HG02970 (cell line): ENCODE measurements around the gene ATXN3L.
"Not testable (repeated sequence)": the region's sequence is repeated elsewhere in the genome, so short reads cannot be mapped to it uniquely, and the experiment has no call there.

Source experiments
- ATAC-seq: cut with Tn5 transposase; IDR thresholded peaks from one replicate; pipeline ENCODE4 v1.9.1; 2021; ENCODE audit warnings: mild to moderate bottlenecking, moderate library complexity, moderate number of reproducible peaks; ENCODE audit not compliant: unreplicated experiment, low FRiP score

ATXN3L gene

GRCh38 chrX:13309631-13310030 lies 10.2 kb downstream of the ATXN3L start:
- no peak for ATAC-seq

DNA sequence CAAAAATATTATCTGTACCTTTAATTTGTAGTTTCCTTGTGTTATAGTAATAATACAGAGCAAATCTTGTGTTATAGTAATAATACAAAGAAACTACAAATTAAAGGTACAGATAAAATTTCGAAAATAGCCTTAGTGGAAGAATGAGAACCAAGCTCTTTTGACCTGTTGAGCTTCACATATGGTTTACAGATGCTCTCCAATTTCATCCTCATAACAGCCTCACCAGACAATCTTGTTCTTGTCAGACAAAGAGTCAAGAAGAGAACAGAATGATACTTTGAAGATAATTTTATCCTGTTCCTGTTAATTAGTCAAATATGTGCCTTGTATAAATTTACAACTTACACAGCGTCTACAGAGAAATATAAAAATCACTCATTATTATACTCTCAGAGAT lies 12.8 kb downstream of the ATXN3L start:
- no peak for ATAC-seq

DNA sequence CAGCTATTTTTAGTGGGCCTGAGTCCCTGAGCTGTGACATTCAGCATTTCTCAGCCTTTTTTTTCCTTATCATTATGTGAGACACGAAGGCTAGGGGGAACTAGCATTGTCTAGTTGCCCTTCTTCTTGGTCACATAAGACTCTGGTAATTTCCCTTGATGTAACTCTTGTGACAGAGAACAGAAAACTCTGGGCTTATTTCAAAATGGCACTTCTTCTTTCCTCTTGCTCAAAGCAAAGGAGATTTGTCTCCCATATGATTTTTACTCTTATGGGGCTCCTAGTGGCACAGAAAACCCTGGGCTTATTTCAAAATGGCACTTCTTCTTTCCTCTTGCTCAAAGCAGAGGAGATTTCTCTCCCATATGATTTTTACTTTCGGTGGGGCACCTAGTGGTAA lies 14.7 kb downstream of the ATXN3L start:
- no peak for ATAC-seq

DNA sequence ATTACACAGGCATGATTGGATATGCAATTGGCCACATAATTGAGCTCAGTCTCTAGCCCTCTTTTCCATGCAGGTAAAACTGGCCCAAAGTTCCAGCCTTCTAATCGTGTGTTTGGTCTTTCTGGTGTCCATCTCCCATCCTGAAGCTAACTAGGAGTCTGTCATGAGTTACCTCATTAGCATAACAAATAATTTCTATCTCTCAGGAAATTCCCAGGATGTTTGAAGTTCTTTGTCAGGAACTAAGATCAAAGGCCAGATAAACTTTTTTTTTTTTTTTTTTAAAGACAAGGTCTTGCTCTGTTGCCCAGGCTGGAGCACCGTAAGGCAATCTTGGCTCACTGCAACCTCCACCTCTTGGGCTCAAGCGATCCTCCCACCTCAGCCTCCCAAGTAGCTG lies 15.8 kb downstream of the ATXN3L start:
- no peak for ATAC-seq

DNA sequence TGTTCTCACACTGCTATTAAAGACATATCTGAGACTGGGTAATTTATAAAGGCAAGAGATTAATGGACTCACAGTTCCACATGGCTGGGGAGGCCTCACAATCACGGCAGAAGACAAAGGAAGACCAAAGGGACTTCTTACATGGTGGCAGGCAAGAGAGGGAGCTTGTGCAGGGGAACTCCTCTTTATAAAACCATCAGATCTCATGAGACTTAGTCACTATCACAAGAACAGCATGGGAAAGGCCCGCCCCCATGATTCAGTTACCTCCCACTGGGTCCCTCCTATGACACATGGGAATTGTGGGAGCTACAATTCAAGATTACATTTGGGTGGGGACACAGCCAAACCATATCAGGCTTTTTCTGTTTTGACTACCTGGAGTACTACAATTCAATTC lies 16.6 kb downstream of the ATXN3L start:
- not testable (repeated sequence) for ATAC-seq

- ATAC-seq = no peak
Measured at GRCh38 chrX:13298836-13299235, 21.0 kb downstream of the ATXN3L start.

- no peak for ATAC-seq
Measured at GRCh38 chrX:13295841-13296240, 24.0 kb downstream of the ATXN3L start.

- no peak for ATAC-seq
Measured at GRCh38 chrX:13293700-13294099, 26.2 kb downstream of the ATXN3L start.

DNA sequence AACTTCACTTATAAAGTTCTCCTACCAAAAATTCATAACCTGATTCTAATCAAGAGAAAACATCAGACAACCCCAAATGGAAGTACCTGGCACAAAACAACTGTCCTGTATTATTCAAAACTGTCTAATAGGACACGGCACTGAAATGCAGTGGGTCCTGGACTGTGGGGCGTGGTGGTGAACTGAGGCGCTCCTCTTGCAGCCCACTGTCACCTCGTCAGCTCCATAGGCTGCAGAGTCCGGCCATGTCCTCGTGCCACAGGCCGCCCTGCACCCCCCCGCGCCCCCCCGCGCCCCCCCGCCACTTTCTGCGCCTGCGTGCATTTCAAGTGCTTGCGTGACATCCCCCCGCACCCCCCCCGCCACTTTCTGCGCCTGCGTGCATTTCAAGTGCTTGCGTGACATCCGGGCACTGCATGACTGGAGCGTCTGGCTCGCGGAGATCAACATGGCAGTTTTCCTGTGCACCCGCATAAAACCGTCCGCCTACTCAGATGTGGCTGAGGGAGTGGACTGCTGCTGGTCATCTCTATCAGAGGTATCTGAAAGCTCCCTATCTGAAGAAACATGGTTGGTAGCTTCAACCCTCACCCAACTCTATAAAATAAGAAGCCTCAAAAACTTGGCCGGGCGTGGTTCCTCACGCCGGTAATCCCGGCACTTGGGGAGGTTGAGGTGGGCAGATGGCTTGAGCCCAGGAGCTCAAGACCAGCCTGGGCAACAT lies 28.8 kb downstream of the ATXN3L start:
- no peak for ATAC-seq

GRCh38 chrX:13288671-13289070 lies 31.2 kb downstream of the ATXN3L start:
- ATAC-seq = no peak

DNA sequence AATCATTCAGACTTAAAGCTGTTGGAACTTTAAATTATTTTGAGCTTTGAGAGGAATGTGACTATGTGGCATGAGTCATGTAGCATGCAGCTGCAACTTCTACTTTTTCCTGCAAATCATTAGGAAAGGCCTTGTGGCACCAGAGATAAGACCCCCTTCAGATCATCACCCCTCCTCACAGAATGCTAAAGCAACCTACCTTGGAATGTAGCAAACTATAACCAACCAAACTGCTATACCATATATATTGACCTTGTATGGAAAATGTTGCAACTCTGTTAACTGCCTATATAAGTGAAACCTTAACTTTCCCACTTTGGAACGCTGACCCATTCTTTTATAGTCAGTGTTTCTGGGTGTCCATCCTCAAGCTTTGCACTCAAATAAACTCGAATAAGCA lies 32.0 kb downstream of the ATXN3L start:
- ATAC-seq = no peak

- ATAC-seq = no peak
Measured at GRCh38 chrX:13285693-13286092, 34.2 kb downstream of the ATXN3L start.

DNA sequence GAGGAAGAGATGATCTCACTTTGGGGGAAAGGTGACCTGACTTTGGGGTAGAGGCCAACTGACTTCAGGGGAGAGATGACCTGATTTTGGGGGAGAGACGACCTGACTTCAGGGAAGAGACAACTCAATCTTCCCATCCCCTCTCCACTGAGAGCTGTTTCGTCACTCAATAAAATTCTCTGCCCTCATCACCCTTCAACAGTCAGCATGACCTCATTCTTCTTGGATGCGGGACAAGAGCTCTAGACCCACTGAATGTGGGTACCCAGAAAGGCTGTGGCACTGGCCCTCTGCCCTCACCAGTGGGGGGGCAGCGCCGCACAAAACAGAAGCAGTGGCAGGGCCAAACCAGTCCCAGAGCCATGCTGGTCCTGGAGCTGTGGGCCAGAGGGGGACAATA lies 34.6 kb downstream of the ATXN3L start:
- no peak for ATAC-seq

DNA sequence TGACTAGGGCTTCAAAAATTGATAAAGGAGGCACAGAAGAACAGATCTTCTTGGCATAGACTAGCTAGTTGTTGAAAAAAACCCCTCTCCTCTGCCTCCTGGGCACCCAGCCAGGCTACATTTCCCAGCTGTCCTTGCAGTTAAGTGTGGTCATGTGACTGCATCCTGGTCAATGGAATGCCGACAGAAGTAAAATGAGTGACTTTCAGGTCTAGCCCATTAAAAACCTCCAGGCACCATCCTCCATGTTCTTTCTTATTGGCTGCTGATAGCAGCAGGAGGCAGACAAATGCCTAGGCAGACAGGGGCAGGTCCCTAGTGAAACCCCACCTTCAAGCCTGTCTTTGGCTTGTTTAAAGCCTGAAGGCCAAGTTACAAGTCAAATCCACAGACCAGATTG lies 35.3 kb downstream of the ATXN3L start:
- no peak for ATAC-seq

- no peak for ATAC-seq
Measured at GRCh38 chrX:13283950-13284546, 35.8 kb downstream of the ATXN3L start.

DNA sequence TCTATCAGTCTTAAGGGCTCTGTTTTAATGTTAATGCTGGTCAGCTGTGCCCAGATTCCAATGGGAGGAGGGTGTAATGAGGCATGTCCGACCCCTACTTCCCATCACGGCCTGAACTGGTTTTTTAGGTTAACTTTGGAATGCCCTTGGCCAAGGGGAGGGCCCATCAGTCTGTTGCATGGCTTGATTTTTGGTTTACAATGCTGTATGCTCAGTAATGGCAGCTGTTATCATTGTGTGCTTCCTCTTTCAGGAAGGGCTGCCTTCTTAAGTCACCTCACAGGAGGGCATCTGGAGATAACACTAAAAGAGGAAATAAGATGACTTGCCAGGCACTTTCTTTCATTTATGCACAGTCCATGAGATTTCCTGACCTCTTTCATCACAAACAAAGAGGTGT lies 36.3 kb downstream of the ATXN3L start:
- ATAC-seq = no peak

- no peak for ATAC-seq
Measured at GRCh38 chrX:13281289-13281688, 38.6 kb downstream of the ATXN3L start.

- no peak for ATAC-seq
Measured at GRCh38 chrX:13279279-13280018, 40.4 kb downstream of the ATXN3L start.

DNA sequence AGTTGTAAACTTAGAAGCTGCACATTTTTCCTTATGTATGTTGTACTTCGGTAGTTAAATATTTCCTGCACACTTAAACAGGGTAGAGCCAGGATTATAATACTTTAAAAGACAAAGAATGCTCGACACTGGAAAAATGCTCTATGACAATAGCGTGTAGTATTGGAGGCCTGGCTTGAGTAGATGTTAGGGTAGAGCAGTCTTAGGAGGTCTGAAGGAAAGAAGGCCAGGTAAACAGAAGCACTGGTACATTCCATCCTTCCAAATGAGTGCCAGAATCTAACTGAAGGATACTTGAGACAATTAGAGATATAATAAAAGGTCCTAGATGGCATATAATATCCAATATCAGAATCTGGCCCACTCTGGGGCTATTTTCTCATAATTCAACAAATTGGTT lies 42.3 kb downstream of the ATXN3L start:
- ATAC-seq = no peak

DNA sequence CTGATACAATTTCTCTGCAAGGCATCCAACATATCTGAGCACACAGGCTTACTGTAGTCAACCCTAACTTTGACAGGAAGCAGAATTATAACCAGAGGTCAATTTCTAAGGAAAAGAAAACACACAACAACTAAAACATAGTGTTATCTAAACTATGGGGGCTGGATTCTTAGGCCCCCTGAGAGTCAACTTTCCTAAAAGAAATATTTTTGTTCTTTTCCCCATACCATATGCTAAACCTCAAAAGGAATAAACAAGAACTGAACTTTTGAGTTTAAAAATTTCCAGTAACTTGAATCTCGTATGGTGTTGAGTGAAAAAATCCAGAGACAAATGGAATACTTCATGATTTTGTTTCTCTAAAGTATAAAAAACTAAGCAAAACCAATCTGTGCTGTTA lies 42.9 kb downstream of the ATXN3L start:
- no peak for ATAC-seq

DNA sequence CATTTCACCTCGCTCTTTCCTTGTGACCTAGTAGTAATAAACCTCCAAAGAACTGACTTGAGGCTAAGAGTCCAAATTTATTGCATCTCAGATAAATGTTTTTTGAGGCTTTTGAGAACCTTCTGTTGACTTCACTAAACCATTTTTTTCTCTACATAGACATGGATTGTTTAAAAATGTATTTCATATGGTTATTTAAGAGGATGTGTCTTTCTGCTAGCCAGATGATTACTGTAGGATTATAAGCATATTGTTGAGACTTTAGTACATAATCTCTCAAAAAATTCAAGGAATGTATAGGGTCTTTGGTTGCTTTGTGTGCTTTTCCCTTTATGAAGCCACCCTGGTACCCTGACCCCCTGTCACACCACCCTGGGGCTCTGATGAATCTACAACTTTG lies 44.8 kb downstream of the ATXN3L start:
- no peak for ATAC-seq

- no peak for ATAC-seq
Measured at GRCh38 chrX:13272426-13272825, 47.4 kb downstream of the ATXN3L start.
